ENCODE measurements around the gene REC114.

The REC114 gene

GRCh38 chr15:73527598-73527997 lies 84.6 kb downstream of the REC114 start:
- FAIRE-seq (no peak), DNase-seq (ENCODE audit: insufficient read length, low spot score) (no peak)
- no peak for TF ChIP-seq CTCF (IDR thresholded peaks at IDR 0.05; ENCODE audit: insufficient read depth, missing control alignments)

DNA sequence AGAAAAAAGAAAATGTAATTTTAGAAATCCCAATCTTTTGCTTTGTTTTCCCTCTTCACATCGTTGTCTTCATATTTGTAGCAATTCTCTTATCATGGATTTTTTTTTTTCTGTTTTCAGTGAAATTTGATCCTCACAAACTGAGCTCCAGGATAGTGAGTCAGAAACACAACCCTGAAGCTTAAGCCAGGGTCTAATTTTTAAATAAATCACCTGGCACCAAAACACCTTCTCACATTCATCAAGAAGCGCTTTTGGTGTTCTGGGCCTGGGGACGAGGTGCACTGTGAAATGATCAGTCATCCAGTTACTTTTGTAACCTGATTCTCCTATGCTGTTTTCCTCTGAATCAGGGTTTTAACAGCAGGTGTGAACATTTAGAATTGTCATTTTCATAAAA lies 87.7 kb downstream of the REC114 start:
- no peak for TF ChIP-seq CTCF (IDR thresholded peaks at IDR 0.05; ENCODE audit: insufficient read depth, missing control alignments)
- no peak for FAIRE-seq

DNA sequence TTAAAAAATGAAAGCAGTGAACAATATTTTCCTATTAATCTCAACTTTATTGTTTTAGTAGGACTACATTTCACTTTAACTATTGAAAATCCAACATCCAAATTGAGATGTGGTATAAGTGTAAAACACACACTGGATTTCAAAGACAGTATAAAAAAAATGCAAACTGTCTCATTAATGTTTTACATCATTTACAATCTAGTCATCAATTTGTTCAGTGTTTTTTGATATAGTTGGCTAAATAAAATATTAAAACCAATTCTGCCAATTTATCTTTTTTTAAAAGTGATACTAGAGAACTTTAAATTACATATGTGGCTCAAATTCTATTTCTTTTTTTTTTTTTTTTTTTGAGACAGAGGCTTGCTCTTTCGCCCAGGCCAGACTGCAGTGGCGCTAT lies 95.2 kb downstream of the REC114 start:
- DNase-seq (ENCODE audit: insufficient read length, low spot score) = no peak
- no peak for TF ChIP-seq CTCF (IDR thresholded peaks at IDR 0.05; ENCODE audit: insufficient read depth, missing control alignments)
- no peak for FAIRE-seq

More for the DNA sequence above, 87.7 kb downstream of the REC114 start:
- no peak for DNase-seq (ENCODE audit: insufficient read length, low spot score)

GRCh38 chr15:73538563-73539211 lies 95.7 kb downstream of the REC114 start:
- TF ChIP-seq CTCF (IDR thresholded peaks at IDR 0.05; ENCODE audit: insufficient read depth, missing control alignments) = no peak
- FAIRE-seq (no peak), DNase-seq (ENCODE audit: insufficient read length, low spot score) (no peak)

DNA sequence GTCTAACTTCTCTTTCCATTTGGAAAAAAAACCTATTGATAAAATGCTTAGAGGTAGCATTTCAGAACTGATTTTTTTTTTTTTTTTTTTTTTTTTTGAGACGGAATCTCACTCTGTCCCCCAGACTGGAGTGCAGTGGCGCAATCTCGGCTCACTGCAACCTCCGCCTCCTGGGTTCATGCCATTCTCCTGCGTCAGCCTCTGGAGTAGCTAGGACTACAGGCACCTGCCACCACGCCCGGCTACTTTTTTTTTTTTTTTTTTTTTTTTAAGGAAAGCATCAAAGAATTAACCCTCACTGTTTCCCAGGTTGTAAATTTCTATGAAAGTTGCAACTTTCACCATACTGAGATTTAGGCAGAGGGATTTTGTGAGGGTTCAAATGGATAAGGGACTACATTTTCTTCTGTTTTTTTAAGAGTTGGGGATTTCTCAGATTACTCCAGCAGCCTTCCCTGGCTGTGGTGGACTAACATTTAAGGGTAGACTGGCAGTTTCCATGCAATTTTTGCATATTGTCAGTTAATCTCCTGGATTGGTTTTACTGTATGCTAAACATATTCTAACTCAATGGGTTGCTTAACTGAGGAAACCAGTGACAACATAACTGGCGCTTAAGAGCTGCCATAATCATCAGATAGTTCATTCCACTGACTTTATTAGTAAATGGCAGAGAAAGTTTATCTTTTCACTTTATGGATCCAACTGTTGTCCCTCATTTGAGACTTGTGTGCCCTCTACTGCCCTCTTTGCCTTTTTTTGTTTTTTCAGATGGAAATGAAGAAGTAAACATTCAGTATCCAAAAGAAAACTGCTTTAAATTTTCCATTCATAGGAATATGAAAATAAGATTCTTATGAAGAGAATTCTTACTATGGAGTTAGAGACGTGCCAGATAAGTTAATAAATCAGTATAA lies 96.5 kb downstream of the REC114 start:
- FAIRE-seq (no peak), DNase-seq (ENCODE audit: insufficient read length, low spot score) (no peak)

GRCh38 chr15:73540161-73540560 lies 97.2 kb downstream of the REC114 start:
- no peak for DNase-seq (ENCODE audit: insufficient read length, low spot score)

More for the DNA sequence above, 96.5 kb downstream of the REC114 start:
- peak; percentile 12 for TF ChIP-seq CTCF (IDR thresholded peaks at IDR 0.05; ENCODE audit: insufficient read depth, missing control alignments)

More at GRCh38 chr15:73540161-73540560, 97.2 kb downstream of the REC114 start:
- FAIRE-seq = no peak
- no peak for TF ChIP-seq CTCF (IDR thresholded peaks at IDR 0.05; ENCODE audit: insufficient read depth, missing control alignments)
